Heart right ventricle (tissue), 16 donors: ENCODE results near the gene EFNA4. TPM values are rescaled to one million over a fixed set of nuclear protein-coding genes. Genes with fewer than 3 reads are reported as not detected.

ENCODE experiments used
- ATAC-seq, 8 donors: fragments of 200-7000 bp; cut with Tn5 transposase; one replicate each; pipeline ENCODE4 v1.9.1; 2020; ENCODE audit warnings: mild to moderate bottlenecking in 8 of 8, moderate library complexity in 8 of 8, moderate number of reproducible peaks in 1 of 8
- DNase-seq, 2 donors: peaks; one replicate each; pipeline ENCODE4 v3.0.0-alpha.2; 2020
- H3K27ac ChIP-seq, 10 donors: fragments of 200-600 bp; sonication (generic) in 2 of 10; one replicate each; pipeline versions ENCODE4 v1.5.0 to v1.8.0; 2020 to 2022; ENCODE audit warnings: mild to moderate bottlenecking in 3 of 10
- H3K27me3 ChIP-seq, 7 donors: fragments of 200-600 bp; one replicate each; pipeline ENCODE4 v1.8.0; 2021 to 2022; ENCODE audit warnings: mild to moderate bottlenecking in 2 of 7
- H3K36me3 ChIP-seq, 9 donors: fragments of 200-600 bp; sonication (generic) in 1 of 9; one replicate each; pipeline versions ENCODE4 v1.5.0 to v1.8.0; 2020 to 2022; ENCODE audit warnings: mild to moderate bottlenecking in 2 of 9
- H3K4me1 ChIP-seq, 9 donors: fragments of 200-600 bp; sonication (generic) in 1 of 9; one replicate each; pipeline versions ENCODE4 v1.5.0 to v1.8.0; 2020 to 2022; ENCODE audit warnings: mild to moderate bottlenecking in 4 of 9
- H3K4me3 ChIP-seq, 10 donors: fragments of 200-600 bp; sonication (generic) in 2 of 10; one replicate each; pipeline versions ENCODE4 v1.5.0 to v1.8.0; 2020 to 2022; ENCODE audit warnings: mild to moderate bottlenecking in 7 of 10, moderate library complexity in 2 of 10
- H3K9me3 ChIP-seq, 11 donors: fragments of 200-600 bp in 10 of 11; sonication (generic) in 2 of 11; one replicate each; pipeline versions ENCODE4 v1.5.0 to v1.8.0; 2013 to 2022; ENCODE audit warnings: mild to moderate bottlenecking in 2 of 11, control low read depth in 1 of 11, moderate library complexity in 1 of 11
- CTCF ChIP-seq, 9 donors: fragments of 200-600 bp; sonication (generic) in 2 of 9; IDR thresholded peaks; one replicate each; pipeline versions ENCODE4 v1.5.0 to v1.8.0; 2021 to 2022; ENCODE audit warnings: antibody characterized with exemption in 9 of 9, mild to moderate bottlenecking in 5 of 9, moderate library complexity in 1 of 9
- WGBS, 2 donors: extraction: QIAGEN DNeasy Blood & Tissue Kit; methylation state at CpG; one replicate each; pipeline ENCODE4 v1.1.7; 2013; ENCODE audit warnings: inconsistent platforms in 1 of 2; 5-methylcytosine and 5-hydroxymethylcytosine counted together
- intact Hi-C, 10 donors: fragments of 100-400 bp; cut with DNase I; formaldehyde crosslinking; loops; one replicate each; pipeline versions ENCODE4 v1.11.1 to v1.14.2; 2022
- polyA plus RNA-seq, 2 donors: library from polyadenylated mRNA; stranded (reverse); fragments of 200-250 nt; gene quantifications; one replicate each; pipeline ENCODE4 v1.2.3, GENCODE V29; 2013
- total RNA-seq, 10 donors: library from RNA; stranded (reverse); fragmentation: NEBNext Ultra II Directional in 3 of 10; extraction: Animal tissue kit (Norgen Biotek cat#: 25700) in 3 of 10; gene quantifications; one replicate each; pipeline versions ENCODE4 v1.2.1 to v1.2.4, GENCODE V29; 2021 to 2023
- donor health status: Arrhythmogenic right ventricular cardiomyopathy.
- donor health status: ischemic (EF 13 %, LVEDD 7.1; RV severe dilation, severe dysfunction).
- donor health status: healthy with polysubstance abuse.
- donor health status: DM: no; HTN: yes; CAD: no.
- donor health status: DM: no; HTN: no; CAD: no.
- donor health status: ischemic (EF 25% LVEDD 6.9; RV normal size, moderate dysfunction).
- donor health status: ischemic (EF 25% LVEDD 5.7; RV mildly dilated, moderate dysfunction).
- donor health status: healthy.
- donor health status: DM: yes; HTN: yes; CAD: no.
- donor health status: Ischemic cardiomyopathy.
- donor health status: ischemic (EF 35%, LVEDD 5.7; RV mildly dilated, moderate dysfunction).
- donor health status: nonischemic (EF 11% LVEDD 7.7; RV severe dilation, severe dysfunction).
- donor health status: DM: yes; HTN: yes; CAD: no.
- donor health status: PGD.
- donor health status: ischemic (EF 29% LVEDD 5.4; RV normal size, mild dysfunction).
- donor health status: nonischemic (EF 23%, LVEDD 6.1; RV moderate dilation, normal function).

Gene EFNA4
- total and polyA plus RNA-seq, 12 donors: 0.49 to 5.4 (median 1.9) TPM

- Histone ChIP-seq H3K4me1 (peaks cover 16 to 46% (median 33%) of the 10 kb centered on the region in 9 donors), H3K27ac (no peak overlapping the region), H3K9me3 (no peaks in the 10 kb centered on the region), H3K27me3 (no peaks in the 10 kb centered on the region), H3K4me3 (peak overlapping the region in 1 of 10 donors; percentile 85), H3K36me3 (peaks cover 0 to 30% (median 8%) of the 10 kb centered on the region in 9 donors)
- intact Hi-C loops: loop anchor here in 4 of 10 donors (5.0 to 10.0 kb wide), 3 partner anchors 60 to 333 kb away; partner anchors contain the start of genes CKS1B (in 2 of the 4), SHC1 (in 2 of the 4) and ZBTB7B (in 1 of the 4)
- WGBS, 2 donors: 78 to 86% methylated on average over 5 of the region's 5 CpGs
- ATAC-seq: no peak
- no peak for DNase-seq
- TF ChIP-seq CTCF (IDR thresholded peaks at IDR 0.05): no peak
Measured at GRCh38 chr1:155064832-155065429, 1.4 kb downstream of the EFNA4 start.

GRCh38 chr1:155066777-155067176 is 3.2 kb downstream of the EFNA4 start:
- DNase-seq (no peak), ATAC-seq (no peak)
- Histone ChIP-seq H3K27me3 (no peaks in the 10 kb centered on the region), H3K4me3 (no peak overlapping the region), H3K9me3 (no peaks in the 10 kb centered on the region), H3K4me1 (peaks cover 16 to 47% (median 36%) of the 10 kb centered on the region in 9 donors), H3K36me3 (peaks cover 0 to 15% (median 0%) of the 10 kb centered on the region in 9 donors), H3K27ac (no peak overlapping the region)
- no peak for TF ChIP-seq CTCF (IDR thresholded peaks at IDR 0.05)
- 90% methylated on average over 8 of the region's 8 CpGs for WGBS, 2 donors
- intact Hi-C loops: loop anchor here in 2 of 10 donors (5.0 to 10.0 kb wide), 2 partner anchors 62 to 334 kb away; partner anchors contain the start of gene ZBTB7B (in 1 of the 2)

GRCh38 chr1:155068599-155068998 is 5.1 kb downstream of the EFNA4 start:
- ATAC-seq (no peak), DNase-seq (no peak)
- H3K27ac ChIP-seq: no peak overlapping the region
- no peaks in the 10 kb centered on the region for H3K27me3 ChIP-seq
- H3K4me3 ChIP-seq: no peak overlapping the region
- H3K36me3 ChIP-seq: peaks cover 0 to 10% (median 0%) of the 10 kb centered on the region in 9 donors
- no peak for TF ChIP-seq CTCF (IDR thresholded peaks at IDR 0.05)
- no peaks in the 10 kb centered on the region for H3K9me3 ChIP-seq
- peaks cover 0 to 28% (median 20%) of the 10 kb centered on the region in 9 donors for H3K4me1 ChIP-seq
- WGBS, 2 donors: 97 to 98% methylated on average over 3 of the region's 3 CpGs
- intact Hi-C loops: loop anchor here in 2 of 10 donors (5.0 to 10.0 kb wide), 2 partner anchors 64 to 336 kb away; partner anchors contain the start of gene ZBTB7B (in 1 of the 2)

DNA sequence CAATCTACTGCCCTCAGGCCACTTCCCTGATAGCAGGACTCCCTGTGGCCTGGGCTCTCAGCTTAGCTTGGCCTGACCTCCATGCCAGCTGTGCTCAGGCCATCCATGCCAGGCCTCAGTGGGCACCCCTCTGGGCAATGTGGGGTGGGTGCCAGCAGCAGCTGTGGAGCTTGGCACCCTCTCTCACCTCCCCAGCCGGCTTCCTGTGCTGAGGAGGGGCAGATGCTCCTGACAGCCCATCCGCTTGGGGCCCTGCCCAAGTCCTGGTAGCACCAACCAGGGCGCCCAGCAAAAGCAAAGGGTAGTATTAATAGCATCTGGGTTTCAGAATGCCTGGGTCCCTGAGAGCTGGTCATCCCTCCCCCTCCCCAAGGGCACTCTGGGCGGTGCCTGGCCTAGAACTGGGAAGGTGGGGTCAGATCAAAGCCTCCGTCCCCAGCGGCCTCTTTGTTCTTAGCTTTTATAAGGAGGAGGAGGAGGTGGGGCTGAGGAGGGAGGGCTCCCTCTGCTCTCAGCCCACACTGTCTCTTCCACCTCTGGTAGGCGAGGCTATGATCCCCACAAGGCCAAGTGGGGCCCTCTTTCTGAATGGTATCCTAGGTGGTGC is 6.1 kb downstream of the EFNA4 start:
- no peak for TF ChIP-seq CTCF (IDR thresholded peaks at IDR 0.05)
- Histone ChIP-seq H3K36me3 (peaks cover 0 to 10% (median 0%) of the 10 kb centered on the region in 9 donors), H3K4me1 (peaks cover 0 to 20% (median 18%) of the 10 kb centered on the region in 9 donors), H3K4me3 (no peak overlapping the region), H3K27me3 (no peaks in the 10 kb centered on the region), H3K9me3 (no peaks in the 10 kb centered on the region), H3K27ac (no peak overlapping the region)
- intact Hi-C loops: loop anchor here in 2 of 10 donors (5.0 to 10.0 kb wide), 2 partner anchors 65 to 337 kb away; partner anchors contain the start of gene ZBTB7B (in 1 of the 2)
- ATAC-seq: no peak
- 73 to 75% methylated on average over 7 of the region's 7 CpGs for WGBS, 2 donors
- no peak for DNase-seq
